ENCODE results near the gene THADA. TPM values are rescaled to one million over a fixed set of nuclear protein-coding genes. Genes with fewer than 3 reads are reported as not detected.
"Not testable (repeated sequence)": the region's sequence is repeated elsewhere in the genome, so short reads cannot be mapped to it uniquely, and the experiment has no call there.

The THADA gene
- total RNA-seq, 1 donor from 2014 or later: 22.8 TPM

DNA sequence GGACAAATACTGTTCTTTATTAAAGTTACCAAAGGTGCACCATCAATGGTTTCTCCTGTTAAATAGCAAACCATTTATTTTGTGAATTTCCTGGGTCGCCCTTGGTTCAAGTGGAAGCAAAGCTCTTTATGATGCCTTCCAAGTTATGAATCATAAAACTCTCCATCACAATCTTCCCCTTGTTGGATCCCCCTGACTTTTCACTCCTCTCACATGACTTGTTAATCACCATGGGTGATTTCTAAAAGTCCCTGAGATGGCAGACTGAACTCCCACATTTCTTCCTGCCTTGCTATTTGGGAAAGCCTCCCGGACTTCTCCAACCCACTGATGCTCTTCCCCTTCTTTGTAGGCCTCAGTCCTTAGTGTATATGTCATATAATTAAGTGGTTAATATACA is 176.0 kb downstream of the THADA start:
- DNase-seq (ENCODE audit: low read depth in 2 of 2): no peak

DNA sequence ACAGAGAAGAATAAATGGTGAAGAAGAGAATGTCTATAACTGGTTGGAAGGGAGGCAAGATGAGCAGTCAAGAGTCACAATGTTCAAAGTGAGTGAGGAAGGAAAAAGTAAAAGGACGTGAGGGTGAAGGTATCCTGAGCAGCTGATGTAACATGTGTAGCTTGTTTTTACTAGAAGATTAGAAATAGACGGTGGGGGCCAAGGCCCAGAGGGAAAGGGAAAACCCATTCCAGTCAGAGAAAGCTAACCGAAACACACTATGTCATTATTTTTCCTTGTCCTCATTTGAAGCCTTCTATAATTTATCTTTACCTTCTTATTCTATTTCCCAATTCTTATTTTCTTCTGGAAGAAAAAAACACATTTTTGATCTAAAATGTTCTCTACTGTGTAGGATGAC is 176.6 kb downstream of the THADA start:
- DNase-seq (ENCODE audit: low read depth in 2 of 2): no peak

DNA sequence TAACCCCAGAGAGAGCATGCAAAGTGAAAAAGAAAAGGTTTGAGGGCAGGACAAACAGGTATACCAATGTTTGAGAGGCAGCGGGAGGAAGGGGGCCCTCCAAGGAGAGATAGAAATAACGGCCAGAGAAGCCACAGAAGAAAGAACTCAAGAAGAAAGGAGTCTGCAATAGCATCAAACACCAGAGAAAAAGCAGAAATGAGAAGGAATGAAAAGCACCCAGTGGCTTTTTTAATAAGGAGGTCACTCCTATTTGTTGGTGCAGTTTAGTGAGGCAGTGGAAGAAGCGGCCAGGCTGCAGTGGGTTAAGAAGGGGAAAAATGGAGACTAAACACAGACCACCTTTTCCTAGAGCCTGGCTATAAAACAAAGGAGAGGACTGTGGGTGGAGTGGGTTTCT is 177.2 kb downstream of the THADA start:
- no peak for DNase-seq (ENCODE audit: low read depth in 2 of 2)

DNA sequence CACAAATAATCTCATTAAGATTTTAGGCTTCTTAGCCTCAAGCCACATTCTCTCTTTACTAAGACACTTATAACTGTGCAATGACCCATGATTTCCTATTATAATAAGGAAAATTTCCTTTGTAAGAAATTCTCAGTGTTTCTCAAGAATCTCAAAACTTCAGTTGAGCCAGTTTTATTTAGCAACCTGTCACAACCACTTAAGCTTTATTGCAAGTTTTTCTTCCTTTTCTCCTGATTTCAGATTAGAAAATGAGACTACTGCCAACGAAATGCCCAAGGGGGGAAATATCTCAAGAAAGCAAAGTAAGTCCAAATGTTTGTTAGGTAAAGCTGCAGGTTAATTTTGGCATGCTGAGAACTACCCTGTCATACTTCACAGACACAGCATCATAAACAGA is 178.5 kb downstream of the THADA start:
- no peak for DNase-seq (ENCODE audit: low read depth in 2 of 2)

DNA sequence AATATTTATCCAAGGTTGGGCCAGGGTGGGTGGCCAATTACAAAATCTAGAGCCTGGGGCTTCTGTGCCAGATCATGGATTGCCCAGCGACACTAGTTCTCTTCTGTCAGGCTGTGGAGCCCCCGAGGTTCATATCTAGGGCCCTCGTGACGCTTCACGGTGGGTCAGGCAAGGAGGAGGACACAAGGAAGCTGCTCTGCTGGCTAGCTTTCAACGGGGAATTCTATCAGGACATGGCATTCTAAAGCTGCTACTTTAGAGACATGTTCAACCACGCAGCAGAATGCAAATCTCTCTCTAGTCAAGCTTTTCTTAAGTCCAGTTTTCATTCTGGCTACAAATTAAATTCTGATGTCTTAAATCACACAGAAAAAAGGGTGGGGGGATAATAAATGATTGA is 180.2 kb downstream of the THADA start:
- DNase-seq (ENCODE audit: low read depth in 2 of 2): no peak

DNA sequence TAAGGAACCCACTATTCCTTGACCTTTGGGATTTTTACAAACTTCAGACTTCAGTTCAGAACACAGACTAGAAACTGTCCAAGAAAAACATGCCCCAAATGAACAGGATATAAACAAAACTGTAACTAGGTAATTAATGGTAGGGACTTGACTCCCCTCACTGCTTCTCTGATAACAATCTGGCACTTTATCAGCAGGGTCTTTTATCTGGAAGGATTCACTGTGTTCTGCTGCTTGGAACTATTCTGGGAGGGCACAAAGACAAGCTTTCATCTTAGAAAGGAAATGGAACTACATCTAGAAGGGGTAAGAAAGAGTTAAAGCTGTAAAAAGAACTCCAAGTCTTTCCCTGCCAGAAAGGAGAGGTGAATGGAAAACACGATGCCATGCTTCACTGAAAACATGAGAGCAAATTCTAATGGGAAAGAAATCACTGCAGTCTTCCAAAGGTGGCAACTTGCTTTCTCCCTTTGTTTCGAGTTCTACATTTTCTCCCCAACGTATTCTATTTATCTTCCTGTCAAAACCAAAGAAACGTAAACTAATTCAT is 181.2 kb downstream of the THADA start:
- peak in 1 of 2 donors; percentile 32 for DNase-seq (ENCODE audit: low read depth in 2 of 2)

DNA sequence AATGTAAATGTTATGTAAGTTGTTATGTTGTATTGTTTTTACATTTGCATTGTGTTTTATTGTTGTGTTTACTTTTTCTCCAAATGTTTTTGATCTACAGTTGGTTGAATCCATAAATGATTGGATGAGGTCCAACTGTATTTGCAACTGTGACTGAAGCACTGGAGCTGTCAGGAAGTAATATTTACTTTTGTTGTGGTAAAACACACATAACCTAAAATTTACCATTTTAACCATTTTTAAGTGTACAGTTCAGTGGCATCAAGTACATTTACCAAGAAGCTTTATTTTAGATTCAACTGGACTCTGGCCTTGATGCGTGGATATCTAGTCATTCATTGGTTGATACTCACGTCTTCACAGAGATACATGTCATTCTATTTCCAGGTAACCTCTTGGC is 181.8 kb downstream of the THADA start:
- DNase-seq (ENCODE audit: low read depth in 2 of 2): no peak

DNA sequence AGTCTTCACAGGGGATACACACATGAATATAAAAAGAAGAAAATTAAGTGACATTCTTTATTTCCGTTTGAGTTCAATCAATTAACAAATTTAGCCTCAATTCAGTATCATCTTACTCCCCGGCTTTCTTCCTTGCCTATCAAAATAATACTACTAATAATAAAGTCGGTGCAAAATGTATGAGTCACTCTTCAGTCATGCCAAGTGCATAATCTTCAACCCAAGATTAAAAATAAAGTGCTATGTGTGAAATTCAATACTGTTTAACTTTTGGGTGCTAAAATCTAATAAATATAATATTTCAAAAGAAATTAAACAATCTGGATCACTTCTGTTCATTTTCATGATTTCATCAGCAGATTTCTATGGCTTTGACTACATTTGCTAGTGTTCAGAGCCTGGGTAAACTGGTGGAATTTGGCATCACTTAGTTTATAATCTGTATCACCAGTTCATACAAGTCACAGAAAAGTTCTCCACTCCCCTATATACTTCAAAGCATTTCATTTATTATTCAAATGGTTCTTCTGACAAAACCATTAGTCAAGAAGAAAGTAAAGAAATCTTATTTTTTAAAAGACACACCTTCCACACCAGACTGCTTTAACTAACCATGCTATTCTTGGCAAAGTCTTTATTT is 183.6 kb downstream of the THADA start:
- DNase-seq (ENCODE audit: low read depth in 2 of 2): peak in 1 of 2 donors; percentile 49

DNA sequence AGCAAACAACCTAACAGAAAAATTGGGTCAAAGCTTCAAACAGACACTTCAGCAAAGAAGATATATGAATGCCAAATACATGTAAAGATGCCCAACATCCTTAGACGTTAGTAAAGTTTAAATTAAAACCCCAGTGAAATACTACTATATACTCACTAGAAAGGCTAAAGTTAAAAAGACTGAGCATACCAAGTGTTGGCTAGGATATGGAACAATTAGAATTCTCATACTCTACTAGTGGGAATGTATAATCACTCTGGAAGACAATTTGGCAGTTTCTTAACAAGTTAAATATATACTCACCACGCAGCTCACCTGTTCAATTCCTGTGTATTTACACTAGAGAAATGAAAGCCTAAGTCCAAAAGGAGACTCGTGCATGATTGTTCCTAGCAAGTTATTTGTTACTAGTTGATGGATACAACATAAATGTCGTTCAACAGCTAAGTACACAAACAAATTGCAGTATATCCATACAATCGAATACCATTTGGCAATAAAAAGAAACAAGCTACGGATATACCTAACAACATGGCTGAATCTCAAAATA is 185.7 kb downstream of the THADA start:
- no peak for DNase-seq (ENCODE audit: low read depth in 2 of 2)

DNA sequence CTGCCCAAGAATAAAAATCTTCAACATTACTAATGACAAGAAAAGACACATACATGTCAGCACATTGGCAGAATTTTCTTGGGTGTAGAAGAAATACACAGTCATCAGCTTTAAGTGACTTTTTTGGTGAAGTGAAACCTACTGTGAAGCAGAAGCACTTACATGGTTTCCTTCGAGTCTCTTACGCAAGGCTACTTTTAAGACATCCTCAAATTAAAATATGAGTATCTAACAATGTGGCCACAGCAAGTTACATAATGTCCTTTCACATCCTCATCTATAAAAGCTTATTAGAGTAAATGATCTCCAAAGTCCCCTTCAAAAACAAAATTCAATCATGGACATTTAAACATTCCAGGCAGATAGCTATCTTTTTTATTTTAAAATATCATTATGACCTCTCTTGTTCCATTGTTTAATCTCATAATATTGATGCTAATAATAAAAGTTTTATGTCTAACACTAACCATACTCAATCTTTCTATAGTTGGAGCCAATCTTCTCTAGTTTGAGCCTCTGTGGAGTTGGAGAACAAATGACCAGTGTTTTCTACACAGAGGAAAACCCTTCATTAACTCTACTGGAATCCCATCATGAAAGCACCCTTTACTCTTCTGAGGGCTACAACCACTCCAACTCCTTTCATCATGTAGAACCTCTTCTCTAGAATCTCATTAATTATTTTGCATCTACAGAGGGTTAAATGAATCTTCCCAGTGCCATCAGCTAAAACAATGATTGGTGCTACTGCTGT is 187.3 kb downstream of the THADA start:
- DNase-seq (ENCODE audit: low read depth in 2 of 2): no peak

DNA sequence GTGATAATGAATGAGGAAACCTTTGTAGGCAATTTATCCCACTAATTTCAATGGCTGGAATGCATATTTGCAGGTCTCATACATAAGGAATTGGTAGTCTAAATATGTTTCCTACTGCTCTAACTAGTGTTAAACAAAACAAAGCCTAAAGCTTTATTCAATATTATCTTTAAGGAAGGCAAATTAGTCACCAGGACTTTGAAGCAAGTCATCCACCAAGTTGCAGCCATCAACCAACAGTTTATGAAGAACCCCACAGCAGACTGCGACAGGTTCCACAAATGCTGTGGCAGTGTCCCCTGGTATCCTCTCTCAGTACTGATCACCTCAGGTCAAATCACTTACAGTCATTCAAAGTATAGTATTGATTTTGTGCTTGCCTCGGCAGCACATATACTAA is 187.9 kb downstream of the THADA start:
- no peak for DNase-seq (ENCODE audit: low read depth in 2 of 2)

DNA sequence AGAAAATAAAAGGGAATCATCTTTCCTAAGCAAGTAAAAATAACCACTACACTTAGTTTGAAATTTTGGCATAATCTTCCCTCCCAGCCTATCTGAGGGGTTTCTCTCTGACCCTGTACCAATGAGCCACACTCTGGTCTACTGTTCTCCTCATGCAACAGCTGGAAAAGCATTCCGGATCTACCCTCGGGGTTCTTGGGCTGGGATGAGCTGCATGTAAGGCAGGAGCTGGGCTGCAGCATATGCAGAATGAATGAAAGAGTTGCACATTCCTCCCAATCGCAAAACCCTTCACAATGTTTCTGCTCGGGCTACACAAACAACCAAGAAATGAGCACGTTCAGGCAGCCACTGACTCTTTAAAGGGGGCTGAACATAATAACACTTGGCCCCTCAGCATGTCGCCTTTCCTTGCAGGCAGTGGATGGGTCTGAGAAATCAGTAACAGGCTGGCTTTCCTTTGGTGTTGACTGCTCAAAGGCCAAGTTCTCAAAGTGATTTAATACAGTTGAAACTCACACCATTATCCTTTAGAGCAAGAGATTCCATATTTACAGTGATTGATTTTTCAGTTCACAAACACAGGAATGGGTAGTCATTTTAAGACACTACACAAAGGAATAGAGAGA is 189.1 kb downstream of the THADA start:
- DNase-seq (ENCODE audit: low read depth in 2 of 2): no peak

DNA sequence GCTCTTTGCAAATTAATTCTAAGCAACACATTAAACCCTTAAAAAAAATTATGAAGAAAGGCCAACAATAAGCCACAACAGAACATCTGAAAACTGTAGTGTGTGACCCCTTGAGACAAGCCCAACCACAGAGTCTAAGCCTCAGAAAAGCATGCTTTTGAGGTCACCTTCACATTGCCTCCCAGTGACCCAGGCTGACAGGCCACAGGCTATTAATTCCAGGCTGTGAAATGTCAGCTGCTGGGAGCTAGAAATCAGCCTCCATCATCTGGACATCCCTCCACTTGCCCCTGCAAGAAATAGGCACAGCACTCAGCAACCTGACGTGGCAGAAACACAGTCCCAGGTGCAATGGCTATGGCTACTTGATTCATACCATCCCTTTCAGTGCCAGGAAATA is 190.0 kb downstream of the THADA start:
- DNase-seq (ENCODE audit: low read depth in 2 of 2): no peak

DNA sequence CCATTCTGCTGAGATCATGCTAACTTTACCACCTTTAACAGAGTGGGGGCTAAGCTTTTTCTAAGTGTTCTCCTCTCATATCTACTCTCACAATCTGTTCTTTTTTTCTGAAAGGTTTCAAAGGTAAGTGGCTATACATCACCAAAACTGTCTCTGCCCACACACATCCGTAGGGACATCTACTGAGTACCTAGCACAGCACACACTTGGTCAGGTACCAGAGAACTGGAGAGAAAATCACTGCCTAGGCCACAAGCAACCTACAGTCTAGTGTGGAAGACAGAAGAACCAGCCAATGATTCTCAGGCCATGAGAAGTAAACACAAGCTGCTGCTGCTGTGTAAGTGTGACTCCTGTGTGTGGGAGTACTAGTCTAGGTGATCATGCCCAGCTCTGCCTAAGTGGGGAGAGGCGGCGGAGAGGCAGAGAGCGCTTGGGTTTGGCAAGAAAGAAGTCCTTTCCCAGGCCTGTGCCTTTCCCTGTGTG is 193.3 kb downstream of the THADA start:
- no peak for DNase-seq (ENCODE audit: low read depth in 2 of 2)

DNA sequence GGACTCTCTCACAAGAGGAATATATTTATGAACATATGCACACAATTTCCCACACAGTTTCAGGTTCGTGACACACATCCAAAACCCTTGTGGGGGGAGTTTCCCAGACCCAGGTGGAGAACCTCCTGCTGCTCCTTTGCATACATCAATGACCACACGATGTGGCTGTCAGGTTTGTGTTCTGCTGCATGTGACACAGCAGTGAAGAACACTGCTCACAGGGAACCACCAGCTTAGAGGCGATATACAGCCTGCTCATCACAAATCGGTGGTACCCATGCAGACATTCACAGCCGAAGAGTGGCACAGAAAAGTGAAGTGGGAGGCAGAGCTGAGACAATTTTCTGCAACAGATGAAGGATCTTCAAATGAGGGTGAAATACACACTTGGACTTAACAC is 193.8 kb downstream of the THADA start:
- DNase-seq (ENCODE audit: low read depth in 2 of 2): no peak

DNA sequence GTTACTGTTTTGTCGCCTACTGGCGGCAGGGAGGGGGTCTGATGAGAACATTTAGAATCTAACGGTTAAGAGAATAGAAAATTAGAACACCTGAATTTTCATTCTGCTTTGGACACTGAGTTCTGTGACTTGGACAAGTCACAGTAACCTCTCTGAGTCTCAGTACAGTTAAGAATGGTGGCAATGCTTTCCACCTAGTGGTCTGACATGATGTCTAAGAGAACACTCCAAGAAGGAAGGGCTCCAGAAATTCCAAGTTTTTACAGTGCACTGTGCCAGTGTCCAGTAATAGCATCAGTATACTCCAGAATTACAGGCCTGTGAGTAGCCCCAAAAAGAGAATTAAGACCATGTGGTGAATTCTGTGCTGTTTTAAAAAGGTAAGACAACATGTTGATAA is 195.3 kb downstream of the THADA start:
- DNase-seq (ENCODE audit: low read depth in 2 of 2): peak in 1 of 2 donors; percentile 19

DNA sequence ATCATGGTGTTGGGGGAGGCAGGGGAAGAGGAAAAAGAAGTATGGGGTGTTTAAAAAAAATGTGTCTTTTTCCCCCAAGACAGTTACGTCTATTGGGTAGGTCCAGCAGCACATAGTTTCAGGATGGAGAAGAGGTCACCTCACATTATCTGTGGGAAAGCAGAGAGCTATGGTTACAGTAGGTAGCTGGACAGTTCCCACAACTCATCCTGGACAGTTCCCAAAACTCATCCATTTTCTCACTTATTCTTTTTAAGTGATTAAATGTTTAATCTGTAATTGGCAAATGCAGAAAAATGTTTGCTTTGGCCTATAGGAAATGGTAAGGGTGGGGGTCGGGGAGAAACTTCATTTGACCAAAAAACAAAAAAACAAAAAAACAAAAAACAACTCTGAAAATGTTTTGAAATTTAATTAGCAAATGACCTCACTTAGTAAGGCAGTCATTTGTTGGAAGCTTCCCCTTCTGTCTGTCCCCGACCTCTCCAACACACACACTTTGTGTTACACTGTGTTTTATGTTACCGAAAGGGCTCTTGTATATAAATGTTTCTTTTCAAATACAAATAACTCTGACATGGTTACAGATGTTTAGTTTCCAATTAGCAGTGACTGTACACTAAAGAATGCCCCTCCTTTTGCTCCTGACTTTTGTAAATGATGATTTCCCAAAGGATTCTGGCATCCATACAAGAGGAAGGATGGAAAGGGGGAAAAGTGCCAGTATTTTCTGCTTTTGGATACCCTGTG is 196.1 kb downstream of the THADA start:
- peak; percentile 62 to 94 for DNase-seq (ENCODE audit: low read depth in 2 of 2)

DNA sequence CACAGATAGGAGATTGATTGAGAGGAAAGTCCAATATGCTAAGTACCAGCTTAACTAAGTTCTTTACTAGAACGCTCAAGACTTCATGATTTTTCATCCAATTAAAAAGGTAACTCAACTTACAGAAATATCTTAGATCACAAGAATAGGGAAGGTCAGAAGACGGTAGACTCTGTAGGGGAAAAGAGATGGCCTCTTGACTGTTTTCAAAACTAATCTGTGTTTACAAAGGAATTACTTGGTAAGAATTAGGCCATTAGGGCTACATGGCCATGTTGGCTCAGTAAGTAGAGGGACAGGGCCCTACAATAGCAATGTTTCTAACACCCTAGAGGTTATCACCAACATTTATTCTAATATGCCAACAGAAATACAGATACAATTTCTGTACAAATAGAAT is 196.7 kb downstream of the THADA start:
- no peak for DNase-seq (ENCODE audit: low read depth in 2 of 2)

DNA sequence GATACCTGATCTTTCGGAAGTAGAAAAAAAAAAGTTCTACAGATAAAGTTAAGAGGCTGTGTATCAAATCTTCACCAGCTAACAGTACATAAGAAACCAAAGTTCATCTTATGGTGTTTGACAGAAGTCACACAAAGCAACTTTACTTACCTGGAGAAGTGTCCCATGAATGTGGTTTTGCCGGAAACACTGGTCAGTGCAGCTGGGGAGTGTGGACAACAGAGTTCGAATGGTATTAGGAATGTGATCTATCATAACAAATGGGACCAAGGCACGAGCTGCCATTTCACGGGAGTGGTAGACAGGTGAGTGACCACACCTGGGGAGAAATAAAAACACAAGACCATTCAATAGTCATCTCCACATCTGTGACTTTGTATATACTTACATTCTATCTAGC is 198.0 kb downstream of the THADA start:
- no peak for DNase-seq (ENCODE audit: low read depth in 2 of 2)

DNA sequence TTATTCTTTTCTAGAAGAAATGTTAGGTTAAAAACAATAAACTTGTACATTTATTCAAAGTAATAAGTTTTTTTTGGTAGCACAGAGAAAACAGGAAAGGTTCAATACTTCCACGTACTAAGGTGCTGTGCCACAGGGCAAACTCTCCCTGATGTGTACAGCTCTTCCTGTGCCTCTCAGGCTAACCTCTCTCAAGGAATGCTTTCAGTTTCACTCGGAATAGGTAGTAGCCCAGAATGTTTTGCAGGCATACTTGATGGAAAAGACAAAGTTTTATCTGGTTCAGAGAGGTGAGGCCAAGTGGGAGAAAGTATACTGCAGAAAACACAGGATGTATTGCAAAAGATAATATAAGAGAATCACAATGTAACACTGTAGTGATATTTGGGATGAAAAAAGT is 198.4 kb downstream of the THADA start:
- no peak for DNase-seq (ENCODE audit: low read depth in 2 of 2)

DNA sequence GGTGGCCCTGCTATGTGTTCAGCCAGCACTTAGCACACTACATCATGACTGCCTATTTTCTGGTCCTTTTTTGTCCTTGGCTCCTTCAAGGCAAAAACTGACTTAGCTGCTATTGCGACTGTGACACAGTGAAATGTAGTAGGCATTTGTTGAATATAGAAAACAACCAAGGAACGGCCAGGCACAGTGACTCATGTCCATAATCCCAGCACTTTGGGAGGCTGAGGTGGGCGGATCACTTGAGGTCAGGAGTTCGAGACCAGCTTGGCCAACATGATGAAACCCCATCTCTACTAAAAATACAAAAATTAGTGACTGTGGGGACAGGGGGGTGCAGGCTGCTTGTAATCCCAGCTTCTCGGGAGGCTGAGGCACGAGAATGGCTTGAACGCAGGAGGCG is 199.5 kb downstream of the THADA start:
- not testable (repeated sequence) for DNase-seq (ENCODE audit: low read depth in 2 of 2)
